Measurements from ENCODE around the gene UBE2D2. TPM values are rescaled to one million over a fixed set of nuclear protein-coding genes. Genes with fewer than 3 reads are reported as not detected.

UBE2D2 gene
- total RNA-seq, 1 experiment from 2014 or later, result 193 TPM

DNA sequence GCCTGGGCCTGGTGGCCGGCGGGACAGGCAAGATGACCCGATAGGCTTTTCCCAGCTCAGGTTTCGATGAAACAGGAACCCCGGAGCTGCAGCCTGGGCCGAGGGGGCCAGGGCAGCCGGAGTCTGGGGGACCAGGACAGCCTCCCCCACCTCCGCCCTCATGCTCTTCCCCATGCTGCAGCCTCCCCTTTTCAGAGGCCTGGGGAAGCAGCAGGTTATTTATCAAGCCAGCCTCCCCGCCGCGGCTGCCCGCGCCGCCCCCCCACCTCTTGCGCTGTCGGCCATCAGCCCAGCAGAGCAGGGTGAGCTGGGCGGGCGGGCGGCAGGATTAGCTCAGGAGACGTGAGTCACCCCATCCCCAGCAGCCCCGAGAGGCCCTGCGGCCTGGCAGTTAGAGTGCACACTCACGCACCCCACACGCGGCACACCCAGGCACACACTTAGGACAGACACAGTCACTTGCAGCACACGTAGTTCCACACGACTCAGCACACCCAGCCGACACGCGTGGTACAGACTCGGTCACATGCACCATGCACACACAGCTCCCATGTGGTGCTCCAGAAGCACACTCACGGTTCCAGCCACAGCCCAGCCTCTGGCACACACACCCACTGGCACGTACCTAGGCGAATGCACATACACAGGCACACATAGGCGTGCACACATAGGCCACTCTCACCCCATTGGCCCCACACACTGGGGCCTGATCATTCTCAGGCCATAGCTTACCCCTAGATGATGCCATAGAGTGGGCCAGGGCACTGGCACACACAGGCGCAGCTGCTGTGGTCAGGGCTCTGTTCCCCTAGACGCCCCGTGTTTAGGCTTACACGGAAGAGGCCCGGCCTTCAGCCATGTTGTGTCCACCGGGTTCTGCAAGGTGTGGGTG is 100.0 kb downstream of the UBE2D2 start:
- DNase-seq, result no peak
- H3K4me1 ChIP-seq, result peaks cover 35% of the 10 kb centered on the region
- no TSS peak for BruUV-seq (replicated peaks)
- CTCF ChIA-PET, result interaction anchor here (2.2 kb wide), 1 partner anchor 13 kb away, joined by 7 read pairs; the partner anchor contains the start of gene CXXC5
- H3K4me1 Mint-ChIP-seq (ENCODE audit: low read depth, unreplicated experiment), result peaks cover 24% of the 10 kb centered on the region
- H3K36me3 Mint-ChIP-seq (ENCODE audit: insufficient read depth, unreplicated experiment), result peaks cover 34% of the 10 kb centered on the region
- H3K4me3 ChIP-seq (ENCODE audit: low read depth, low read length), result no peak overlapping the region
- H3K27me3 Mint-ChIP-seq (ENCODE audit: insufficient read depth, unreplicated experiment), result no peaks in the 10 kb centered on the region
- TF ChIP-seq, protein P1, sequence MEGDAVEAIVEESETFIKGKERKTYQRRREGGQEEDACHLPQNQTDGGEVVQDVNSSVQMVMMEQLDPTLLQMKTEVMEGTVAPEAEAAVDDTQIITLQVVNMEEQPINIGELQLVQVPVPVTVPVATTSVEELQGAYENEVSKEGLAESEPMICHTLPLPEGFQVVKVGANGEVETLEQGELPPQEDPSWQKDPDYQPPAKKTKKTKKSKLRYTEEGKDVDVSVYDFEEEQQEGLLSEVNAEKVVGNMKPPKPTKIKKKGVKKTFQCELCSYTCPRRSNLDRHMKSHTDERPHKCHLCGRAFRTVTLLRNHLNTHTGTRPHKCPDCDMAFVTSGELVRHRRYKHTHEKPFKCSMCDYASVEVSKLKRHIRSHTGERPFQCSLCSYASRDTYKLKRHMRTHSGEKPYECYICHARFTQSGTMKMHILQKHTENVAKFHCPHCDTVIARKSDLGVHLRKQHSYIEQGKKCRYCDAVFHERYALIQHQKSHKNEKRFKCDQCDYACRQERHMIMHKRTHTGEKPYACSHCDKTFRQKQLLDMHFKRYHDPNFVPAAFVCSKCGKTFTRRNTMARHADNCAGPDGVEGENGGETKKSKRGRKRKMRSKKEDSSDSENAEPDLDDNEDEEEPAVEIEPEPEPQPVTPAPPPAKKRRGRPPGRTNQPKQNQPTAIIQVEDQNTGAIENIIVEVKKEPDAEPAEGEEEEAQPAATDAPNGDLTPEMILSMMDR (IDR thresholded peaks at IDR 0.05; ENCODE audit: insufficient read depth in 1 of 2, low read depth in 1 of 2, low read length in 1 of 2, severe bottlenecking in 1 of 2, unreplicated experiment in 1 of 2), result no peak
- POLR2A ChIA-PET, result no interaction called here
- H3K27ac Mint-ChIP-seq (ENCODE audit: unreplicated experiment), result peak overlapping the region; percentile 64
- intact Hi-C loops (cut with micrococcal nuclease; ENCODE audit: unreplicated experiment), result no loop called here
- H3K27me3 ChIP-seq (replicated peaks; ENCODE audit: control insufficient read depth, insufficient read depth, low read length), result no peaks in the 10 kb centered on the region
- H3K4me3 Mint-ChIP-seq (ENCODE audit: unreplicated experiment), result no peak overlapping the region
- H3K9me3 ChIP-seq, result no peaks in the 10 kb centered on the region
- peaks cover 4% of the 10 kb centered on the region for H3K36me3 ChIP-seq (ENCODE audit: control insufficient read depth, insufficient read depth, low read length)
- no peaks in the 10 kb centered on the region for H3K9me3 Mint-ChIP-seq (ENCODE audit: unreplicated experiment)

DNA sequence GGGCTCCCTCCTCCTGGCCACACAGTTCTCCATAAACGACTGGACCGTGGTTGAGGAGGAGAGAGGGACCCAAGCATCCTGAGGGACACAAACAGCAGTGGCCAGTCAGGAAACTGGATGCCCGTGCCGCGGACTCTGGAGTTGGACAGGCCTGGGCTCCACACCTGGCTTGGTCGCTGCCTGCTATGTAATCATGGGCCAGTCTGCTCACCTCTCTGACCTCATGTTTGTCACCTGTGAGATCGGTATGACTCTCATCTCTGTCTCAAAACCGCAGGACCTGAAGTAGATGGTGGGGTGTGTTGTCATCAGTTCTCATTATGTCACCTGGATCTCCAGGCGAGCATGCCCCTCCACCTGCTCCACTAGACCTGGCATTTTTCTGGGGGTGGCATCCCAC is 101.5 kb downstream of the UBE2D2 start:
- no TSS peak for BruUV-seq (replicated peaks)
- H3K9me3 Mint-ChIP-seq (ENCODE audit: unreplicated experiment), result no peaks in the 10 kb centered on the region
- no peak overlapping the region for H3K4me3 ChIP-seq (ENCODE audit: low read depth, low read length)
- peaks cover 21% of the 10 kb centered on the region for H3K4me1 ChIP-seq
- H3K27me3 Mint-ChIP-seq (ENCODE audit: insufficient read depth, unreplicated experiment), result no peaks in the 10 kb centered on the region
- H3K27ac Mint-ChIP-seq (ENCODE audit: unreplicated experiment), result no peak overlapping the region
- H3K4me3 Mint-ChIP-seq (ENCODE audit: unreplicated experiment), result no peak overlapping the region
- H3K36me3 ChIP-seq (ENCODE audit: control insufficient read depth, insufficient read depth, low read length), result peaks cover 4% of the 10 kb centered on the region
- no peaks in the 10 kb centered on the region for H3K27me3 ChIP-seq (replicated peaks; ENCODE audit: control insufficient read depth, insufficient read depth, low read length)
- H3K4me1 Mint-ChIP-seq (ENCODE audit: low read depth, unreplicated experiment), result peaks cover 16% of the 10 kb centered on the region
- no peak for DNase-seq
- ChIA-PET POLR2A (interaction anchor here (0.6 kb wide), 1 partner anchor 149 kb away, joined by 3 read pairs; no protein-coding TSS in a partner anchor), CTCF (no interaction called here)
- intact Hi-C loops (cut with micrococcal nuclease; ENCODE audit: unreplicated experiment), result no loop called here
- H3K9me3 ChIP-seq, result no peaks in the 10 kb centered on the region
- TF ChIP-seq, protein P1 (IDR thresholded peaks at IDR 0.05; ENCODE audit: insufficient read depth in 1 of 2, low read depth in 1 of 2, low read length in 1 of 2, severe bottlenecking in 1 of 2, unreplicated experiment in 1 of 2), result no peak
- peaks cover 24% of the 10 kb centered on the region for H3K36me3 Mint-ChIP-seq (ENCODE audit: insufficient read depth, unreplicated experiment)

DNA sequence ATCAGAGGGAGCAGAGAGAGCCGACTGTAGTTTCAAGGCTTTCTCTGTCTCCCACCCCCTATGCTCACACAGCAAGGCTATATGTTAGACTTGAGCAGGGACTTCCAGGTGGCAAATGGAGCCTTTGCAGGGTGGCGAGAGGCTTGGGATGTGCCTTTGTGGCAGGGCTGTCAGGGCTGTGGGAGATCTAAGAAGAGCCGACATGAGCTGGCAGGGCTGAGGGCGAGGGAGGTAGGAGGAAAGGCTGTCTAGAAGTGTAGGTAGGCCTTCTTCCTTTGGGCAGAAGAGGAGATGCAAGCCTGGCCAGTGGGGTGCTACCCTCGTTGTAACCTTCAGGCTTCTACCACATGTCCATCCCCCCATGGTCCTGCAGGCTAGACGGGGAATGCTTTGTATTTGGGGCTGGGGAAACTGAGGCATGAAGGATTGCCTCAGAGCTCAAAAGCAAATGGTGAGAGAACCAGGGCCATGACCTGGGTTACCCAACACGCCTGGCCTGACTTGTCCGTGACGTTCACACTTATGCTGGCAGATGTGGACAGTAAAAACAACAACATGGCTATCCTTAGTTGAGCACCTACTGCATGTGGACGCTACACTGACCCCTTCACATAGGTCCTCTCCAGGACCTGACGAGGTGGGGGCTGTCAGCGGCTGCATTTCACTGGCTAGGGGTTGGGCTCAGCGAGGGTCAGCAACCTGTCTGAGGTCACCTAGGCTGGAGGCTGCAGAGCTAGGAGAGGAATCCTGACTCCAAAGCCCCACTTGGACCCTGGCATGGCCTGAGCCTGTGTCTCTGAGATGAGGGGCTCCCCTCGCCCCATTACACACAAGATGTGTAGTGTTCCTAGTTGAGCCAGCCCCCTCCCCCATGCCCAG is 102.3 kb downstream of the UBE2D2 start:
- Mint-ChIP-seq H3K27me3 (ENCODE audit: insufficient read depth, unreplicated experiment) (no peaks in the 10 kb centered on the region), H3K4me3 (ENCODE audit: unreplicated experiment) (no peak overlapping the region), H3K27ac (ENCODE audit: unreplicated experiment) (no peak overlapping the region), H3K9me3 (ENCODE audit: unreplicated experiment) (no peaks in the 10 kb centered on the region), H3K36me3 (ENCODE audit: insufficient read depth, unreplicated experiment) (peaks cover 20% of the 10 kb centered on the region), H3K4me1 (ENCODE audit: low read depth, unreplicated experiment) (peaks cover 8% of the 10 kb centered on the region)
- POLR2A ChIA-PET, result no interaction called here
- CTCF ChIA-PET, result no interaction called here
- no TSS peak for BruUV-seq (replicated peaks)
- TF ChIP-seq, protein P1 (IDR thresholded peaks at IDR 0.05; ENCODE audit: insufficient read depth in 1 of 2, low read depth in 1 of 2, low read length in 1 of 2, severe bottlenecking in 1 of 2, unreplicated experiment in 1 of 2), result no peak
- H3K36me3 ChIP-seq (ENCODE audit: control insufficient read depth, insufficient read depth, low read length), result peaks cover 4% of the 10 kb centered on the region
- intact Hi-C loops (cut with micrococcal nuclease; ENCODE audit: unreplicated experiment), result no loop called here
- H3K9me3 ChIP-seq, result no peaks in the 10 kb centered on the region
- H3K27me3 ChIP-seq (replicated peaks; ENCODE audit: control insufficient read depth, insufficient read depth, low read length), result no peaks in the 10 kb centered on the region
- H3K4me3 ChIP-seq (ENCODE audit: low read depth, low read length), result no peak overlapping the region
- H3K4me1 ChIP-seq, result peaks cover 15% of the 10 kb centered on the region
- no peak for DNase-seq
